Smooth muscle cell (in vitro differentiated cells): Measurements from ENCODE around the gene CTRB1. TPM values are rescaled to one million over a fixed set of nuclear protein-coding genes. Genes with fewer than 3 reads are reported as not detected.
"Not testable (repeated sequence)": the region's sequence is repeated elsewhere in the genome, so short reads cannot be mapped to it uniquely, and the experiment has no call there.

Experiments
- DNase-seq: peaks from one replicate; lab custom pipeline; 2025; ENCODE audit not compliant: unreplicated experiment; lab: John Stamatoyannopoulos, UW
- H2AFZ ChIP-seq: fragments of 200-600 bp; sonication (generic); 2 replicates; pipeline ENCODE4 v1.6.0; 2016; ENCODE audit warnings: antibody characterized with exemption, low read depth, mild to moderate bottlenecking
- H3F3A ChIP-seq: fragments of 200-600 bp; sonication (generic); 2 replicates; pipeline ENCODE4 v1.6.0; 2017; ENCODE audit warnings: antibody characterized with exemption, low read depth
- H3K27ac ChIP-seq: fragments of 200-600 bp; sonication (generic); 2 replicates; pipeline ENCODE4 v1.5.1; 2016; ENCODE audit warnings: low read depth, mild to moderate bottlenecking
- H3K27me3 ChIP-seq: fragments of 200-600 bp; sonication (generic); 2 replicates; pipeline ENCODE4 v1.6.1; 2016; ENCODE audit warnings: low read depth, mild to moderate bottlenecking
- H3K36me3 ChIP-seq: fragments of 200-600 bp; sonication (generic); 2 replicates; pipeline ENCODE4 v1.5.1; 2016; ENCODE audit warnings: low read depth
- H3K4me1 ChIP-seq: fragments of 200-600 bp; sonication (generic); 2 replicates; pipeline ENCODE4 v1.5.1; 2016; ENCODE audit warnings: low read depth
- H3K4me2 ChIP-seq: fragments of 200-600 bp; sonication (generic); 2 replicates; pipeline ENCODE4 v1.6.0; 2016; ENCODE audit warnings: mild to moderate bottlenecking
- H3K4me3 ChIP-seq: fragments of 200-600 bp; sonication (generic); 2 replicates; pipeline ENCODE4 v1.5.1; 2016; ENCODE audit warnings: mild to moderate bottlenecking
- H3K79me2 ChIP-seq: fragments of 200-600 bp; sonication (generic); 2 replicates; pipeline ENCODE4 v1.6.0; 2016; ENCODE audit warnings: low read depth, mild to moderate bottlenecking
- H3K9ac ChIP-seq: fragments of 200-600 bp; sonication (generic); 2 replicates; pipeline ENCODE4 v1.6.0; 2016; ENCODE audit warnings: low read depth
- H3K9me3 ChIP-seq: fragments of 200-600 bp; sonication (generic); replicated peaks from 2 replicates; pipeline ENCODE4 v1.5.1; 2016; ENCODE audit warnings: low read depth
- H4K20me1 ChIP-seq: fragments of 200-600 bp; sonication (generic); 2 replicates; pipeline ENCODE4 v1.6.0; 2016; ENCODE audit warnings: low read depth
- WGBS: methylation state at CpG from one replicate; pipeline ENCODE4 v1.1.7; 2016; ENCODE audit warnings: low lambda C conversion rate; 5-methylcytosine and 5-hydroxymethylcytosine counted together
- polyA plus RNA-seq: library from polyadenylated mRNA; unstranded; fragments of >200 nt; fragmentation: Nextera tagmentation; extraction: Ambion mirVana; gene quantifications from 2 replicates; pipeline ENCODE4 v1.2.1, GENCODE V29; 2016
- total RNA-seq: library from RNA; depleted of rRNA; stranded (reverse); fragments of >200 nt; gene quantifications from 2 replicates; pipeline ENCODE4 v1.2.3, GENCODE V29; 2014
- TF ChIP-seq, protein P1 (sequence below): fragments of 200-600 bp; sonication (generic); IDR thresholded peaks from 2 replicates; pipeline ENCODE4 v1.5.1; 2017; ENCODE audit warnings: borderline replicate concordance, mild to moderate bottlenecking, antibody characterized with exemption; ENCODE audit not compliant: insufficient read depth, poor library complexity, severe bottlenecking

The CTRB1 gene
- total and polyA plus RNA-seq, 2 experiments from 2014 or later, result 1.9 TPM; not detected in 1

DNA sequence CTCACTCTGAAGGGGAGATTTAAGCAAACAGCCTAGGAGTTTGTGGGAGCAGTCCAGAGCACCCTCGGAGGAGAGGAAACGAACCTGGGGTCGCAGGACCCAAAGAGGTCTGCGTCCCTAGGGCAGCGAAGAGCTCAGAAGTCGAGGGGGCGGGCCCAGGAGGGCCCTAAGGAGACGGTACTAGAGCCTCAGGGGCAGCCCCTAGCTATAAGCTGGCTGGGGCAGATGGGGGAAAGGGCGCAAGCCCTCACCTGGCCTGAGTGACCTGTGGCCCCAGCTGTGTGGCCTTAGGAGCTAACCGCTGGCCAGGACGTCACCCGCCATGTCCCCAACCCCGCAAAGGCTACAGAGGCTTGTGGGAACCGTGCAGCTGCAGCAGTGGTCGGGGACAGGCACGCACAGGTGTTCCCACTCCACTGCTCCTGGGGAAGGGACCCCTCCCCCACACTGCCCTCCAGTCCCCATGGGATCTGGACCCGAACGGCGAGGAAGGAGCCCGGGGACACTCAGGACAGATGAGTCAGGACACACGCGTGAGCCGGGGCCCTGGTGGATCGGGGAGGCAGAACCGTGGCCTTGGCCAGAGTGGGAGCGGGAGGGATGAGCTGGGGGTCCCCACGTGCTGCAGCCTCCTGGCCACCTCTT, 9.8 kb upstream of the CTRB1 start:
- TF ChIP-seq, protein P1, sequence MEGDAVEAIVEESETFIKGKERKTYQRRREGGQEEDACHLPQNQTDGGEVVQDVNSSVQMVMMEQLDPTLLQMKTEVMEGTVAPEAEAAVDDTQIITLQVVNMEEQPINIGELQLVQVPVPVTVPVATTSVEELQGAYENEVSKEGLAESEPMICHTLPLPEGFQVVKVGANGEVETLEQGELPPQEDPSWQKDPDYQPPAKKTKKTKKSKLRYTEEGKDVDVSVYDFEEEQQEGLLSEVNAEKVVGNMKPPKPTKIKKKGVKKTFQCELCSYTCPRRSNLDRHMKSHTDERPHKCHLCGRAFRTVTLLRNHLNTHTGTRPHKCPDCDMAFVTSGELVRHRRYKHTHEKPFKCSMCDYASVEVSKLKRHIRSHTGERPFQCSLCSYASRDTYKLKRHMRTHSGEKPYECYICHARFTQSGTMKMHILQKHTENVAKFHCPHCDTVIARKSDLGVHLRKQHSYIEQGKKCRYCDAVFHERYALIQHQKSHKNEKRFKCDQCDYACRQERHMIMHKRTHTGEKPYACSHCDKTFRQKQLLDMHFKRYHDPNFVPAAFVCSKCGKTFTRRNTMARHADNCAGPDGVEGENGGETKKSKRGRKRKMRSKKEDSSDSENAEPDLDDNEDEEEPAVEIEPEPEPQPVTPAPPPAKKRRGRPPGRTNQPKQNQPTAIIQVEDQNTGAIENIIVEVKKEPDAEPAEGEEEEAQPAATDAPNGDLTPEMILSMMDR, result no peak
- no peaks in the 10 kb centered on the region for H3K4me1 ChIP-seq
- WGBS, result 94% methylated on average over 27 of the region's 27 CpGs
- no peaks in the 10 kb centered on the region for H3K27me3 ChIP-seq
- no peak overlapping the region for H3K4me2 ChIP-seq
- H3K36me3 ChIP-seq, result no peaks in the 10 kb centered on the region
- H3K9ac ChIP-seq, result no peak overlapping the region
- no peaks in the 10 kb centered on the region for H4K20me1 ChIP-seq
- no peak overlapping the region for H3K27ac ChIP-seq
- H3K4me3 ChIP-seq, result no peak overlapping the region
- no peak for DNase-seq
- H3F3A ChIP-seq, result no peaks in the 10 kb centered on the region
- H2AFZ ChIP-seq, result no peak overlapping the region
- H3K79me2 ChIP-seq, result no peaks in the 10 kb centered on the region
- no peaks in the 10 kb centered on the region for H3K9me3 ChIP-seq

DNA sequence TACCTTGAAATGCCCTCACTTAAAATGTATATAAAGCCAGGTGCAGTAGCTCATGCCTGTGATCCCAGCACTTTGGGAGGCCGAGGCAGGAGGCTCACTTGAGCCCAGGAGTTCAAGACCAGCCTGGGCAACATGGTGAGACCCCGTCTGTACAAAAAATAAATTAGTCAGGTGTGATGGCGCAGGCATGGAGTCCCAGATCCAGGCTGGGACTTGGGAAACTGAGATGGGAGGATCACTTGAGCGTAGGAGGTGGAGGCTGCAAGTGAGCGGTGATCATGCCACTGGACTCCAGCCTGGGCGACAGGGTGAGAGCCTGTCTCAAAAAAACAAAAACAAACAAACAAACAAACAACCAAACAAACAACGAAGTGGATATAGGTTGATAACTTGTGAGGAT, 9.3 kb upstream of the CTRB1 start:
- H3K4me3 ChIP-seq, H3K27ac ChIP-seq, H3K27me3 ChIP-seq, DNase-seq, H3K9me3 ChIP-seq, H3K9ac ChIP-seq, H4K20me1 ChIP-seq, H3K4me2 ChIP-seq, H3K36me3 ChIP-seq, H3K79me2 ChIP-seq, H3F3A ChIP-seq, H3K4me1 ChIP-seq, H2AFZ ChIP-seq: not testable (repeated sequence)
- WGBS, result 93% methylated on average over 7 of the region's 7 CpGs

DNA sequence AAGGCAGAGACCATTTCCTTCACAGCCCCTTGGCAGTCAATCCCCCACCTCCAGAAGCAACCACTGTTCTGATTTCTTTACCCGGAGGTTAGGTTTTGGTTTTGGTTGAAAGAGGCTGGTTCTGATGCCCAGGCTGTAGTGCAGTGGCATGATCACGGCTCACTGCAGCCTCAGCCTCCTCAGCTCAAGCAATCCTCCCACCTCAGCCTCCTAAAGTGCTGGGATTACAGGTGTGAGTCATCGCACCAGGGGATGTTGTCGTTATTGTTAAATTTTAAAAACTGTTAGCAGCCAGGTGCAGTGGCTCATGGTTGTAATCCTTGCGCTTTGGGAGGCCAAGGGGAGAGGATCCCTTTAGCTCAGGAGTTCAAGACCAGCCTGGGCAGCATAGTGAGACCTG, 8.8 kb upstream of the CTRB1 start:
- no peaks in the 10 kb centered on the region for H3F3A ChIP-seq
- no peak overlapping the region for H2AFZ ChIP-seq
- 87% methylated on average over 5 of the region's 5 CpGs for WGBS
- H3K4me1 ChIP-seq, result no peaks in the 10 kb centered on the region
- no peak for DNase-seq
- H3K4me2 ChIP-seq, result no peak overlapping the region
- no peaks in the 10 kb centered on the region for H3K36me3 ChIP-seq
- H3K9me3 ChIP-seq, result no peaks in the 10 kb centered on the region
- no peak overlapping the region for H3K9ac ChIP-seq
- H3K27me3 ChIP-seq, result no peaks in the 10 kb centered on the region
- no peak overlapping the region for H3K4me3 ChIP-seq
- TF ChIP-seq, protein P1, result no peak
- no peaks in the 10 kb centered on the region for H3K79me2 ChIP-seq
- H4K20me1 ChIP-seq, result no peaks in the 10 kb centered on the region
- no peak overlapping the region for H3K27ac ChIP-seq

DNA sequence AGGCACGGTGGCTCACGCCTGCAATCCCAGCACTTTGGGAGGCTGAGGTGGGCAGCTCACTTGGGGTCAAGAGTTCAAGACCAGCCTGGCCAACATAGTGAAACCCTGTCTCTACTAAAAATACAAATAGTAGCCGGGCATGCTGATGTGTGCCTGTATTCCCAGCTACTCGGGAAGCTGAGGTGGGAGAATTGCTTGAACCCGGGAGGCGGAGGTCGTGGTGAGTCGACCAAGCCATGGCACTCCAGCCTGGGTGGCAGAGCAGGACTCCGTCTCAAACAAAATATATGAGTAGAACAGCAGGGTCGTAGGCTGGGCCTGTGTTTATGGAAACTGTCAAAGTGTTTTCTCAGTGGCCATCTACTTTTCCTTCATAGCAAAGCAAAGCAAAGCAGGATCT, 7.5 kb upstream of the CTRB1 start:
- not testable (repeated sequence) for H2AFZ ChIP-seq, DNase-seq, H4K20me1 ChIP-seq, H3K27me3 ChIP-seq, H3K9ac ChIP-seq, H3K36me3 ChIP-seq, H3F3A ChIP-seq, H3K4me1 ChIP-seq, H3K9me3 ChIP-seq, H3K27ac ChIP-seq, H3K4me2 ChIP-seq, H3K79me2 ChIP-seq, H3K4me3 ChIP-seq
- WGBS, result 86% methylated on average over 10 of the region's 10 CpGs

DNA sequence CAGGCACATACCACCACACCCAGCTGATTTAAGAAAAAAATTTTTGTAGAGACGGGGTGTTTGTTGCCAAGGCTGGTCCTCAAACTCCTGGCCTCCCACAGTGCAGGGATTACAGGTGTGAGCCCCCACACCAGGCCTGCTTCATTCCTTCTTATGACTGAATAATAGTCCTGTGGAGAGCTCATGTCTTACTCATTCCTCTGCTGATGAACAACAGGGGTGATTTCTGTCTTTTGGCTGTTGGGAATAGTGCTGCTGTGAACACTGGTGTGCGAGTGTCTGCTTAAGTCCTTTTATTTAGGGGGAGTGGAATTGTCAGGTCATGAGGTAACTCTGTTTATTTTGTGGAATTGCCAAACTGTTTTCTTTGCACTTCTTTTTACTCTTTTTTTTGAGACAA, 2.7 kb upstream of the CTRB1 start:
- H3F3A ChIP-seq, result no peaks in the 10 kb centered on the region
- no peaks in the 10 kb centered on the region for H3K4me1 ChIP-seq
- no peak overlapping the region for H2AFZ ChIP-seq
- no peaks in the 10 kb centered on the region for H3K27me3 ChIP-seq
- H3K4me2 ChIP-seq, result no peak overlapping the region
- H3K79me2 ChIP-seq, result no peaks in the 10 kb centered on the region
- no peak overlapping the region for H3K27ac ChIP-seq
- no peaks in the 10 kb centered on the region for H3K36me3 ChIP-seq
- no peak for DNase-seq
- no peak overlapping the region for H3K9ac ChIP-seq
- H4K20me1 ChIP-seq, result no peaks in the 10 kb centered on the region
- no peaks in the 10 kb centered on the region for H3K9me3 ChIP-seq
- TF ChIP-seq, protein P1, result no peak
- WGBS, result 90% methylated on average over 2 of the region's 2 CpGs
- H3K4me3 ChIP-seq, result no peak overlapping the region
